Fibroblast of mammary gland (primary cell): ENCODE results near the gene LPP.

Experiments used
- DNase-seq: peaks from one replicate; pipeline ENCODE4 v3.0.0-alpha.2; 2010; ENCODE audit warnings: low read depth
- H3K4me3 ChIP-seq: 2 replicates; pipeline ENCODE4 v1.5.1; 2011; ENCODE audit warnings: low read depth, mild to moderate bottlenecking, low read length, moderate library complexity; ENCODE audit not compliant: control insufficient read depth
- CTCF ChIP-seq: conservative IDR thresholded peaks from 2 replicates; pipeline ENCODE4 v1.5.1; 2011; ENCODE audit warnings: low read depth, low read length, inconsistent platforms; ENCODE audit not compliant: control insufficient read depth, insufficient read depth

LPP gene

GRCh38 chr3:188734395-188734794 is 580.4 kb downstream of the LPP start:
- no peak for TF ChIP-seq CTCF
- H3K4me3 ChIP-seq, result no peak overlapping the region
- peak; percentile 5 for DNase-seq

- H3K4me3 ChIP-seq, result no peak overlapping the region
- no peak for DNase-seq
- no peak for TF ChIP-seq CTCF
Measured at GRCh38 chr3:188739511-188739910, 585.6 kb downstream of the LPP start.

- H3K4me3 ChIP-seq, result no peak overlapping the region
- DNase-seq, result no peak
- no peak for TF ChIP-seq CTCF
Measured at GRCh38 chr3:188740010-188740409, 586.1 kb downstream of the LPP start.

- no peak for DNase-seq
- H3K4me3 ChIP-seq, result no peak overlapping the region
- no peak for TF ChIP-seq CTCF
Measured at GRCh38 chr3:188742755-188743550, 589.0 kb downstream of the LPP start.

GRCh38 chr3:188744166-188744565 is 590.2 kb downstream of the LPP start:
- no peak for TF ChIP-seq CTCF
- no peak for DNase-seq
- no peak overlapping the region for H3K4me3 ChIP-seq

- DNase-seq, result no peak
- no peak overlapping the region for H3K4me3 ChIP-seq
- no peak for TF ChIP-seq CTCF
Measured at GRCh38 chr3:188745031-188745430, 591.1 kb downstream of the LPP start.
